Skin epidermis (tissue), 12 donors: Measurements from ENCODE around the gene VDAC1.

Source experiments
- H3K27ac ChIP-seq, 21 experiments: fragments of 200-600 bp; sonication (generic) in 11 of 21; one replicate each; pipeline ENCODE4 v1.5.0; 2020; ENCODE audit warnings: mild to moderate bottlenecking in 3 of 21, inconsistent platforms in 2 of 21, moderate library complexity in 2 of 21
- H3K4me3 ChIP-seq, 7 experiments: fragments of 200-600 bp; sonication (generic) in 2 of 7; one replicate each; pipeline ENCODE4 v1.5.0; 2020; ENCODE audit warnings: inconsistent platforms in 2 of 7, mild to moderate bottlenecking in 2 of 7, moderate library complexity in 1 of 7

VDAC1 gene

DNA sequence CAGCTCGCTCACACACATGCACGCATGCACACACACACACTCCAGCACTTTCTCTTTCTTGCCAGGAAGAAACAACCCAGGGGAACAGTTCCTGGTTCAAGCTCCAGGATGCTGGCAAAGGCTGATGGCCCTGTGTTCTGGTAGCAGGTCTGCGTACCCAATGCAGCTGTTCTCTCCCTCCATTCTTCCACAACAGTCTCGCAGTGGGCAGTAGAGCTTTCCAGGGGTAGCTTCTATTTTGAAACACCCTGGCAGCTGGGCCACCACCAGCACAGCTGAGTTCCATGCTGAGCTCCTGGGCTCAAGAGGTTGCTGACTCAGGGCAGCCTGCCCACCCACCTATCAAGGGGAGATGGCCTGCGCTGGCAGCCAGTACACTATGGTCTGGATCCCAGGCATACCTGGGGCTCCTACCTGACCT is 4.7 kb downstream of the VDAC1 start:
- Histone ChIP-seq H3K4me3 (no peak overlapping the region), H3K27ac (peak overlapping the region in 1 of 21 experiments; percentile 47)

DNA sequence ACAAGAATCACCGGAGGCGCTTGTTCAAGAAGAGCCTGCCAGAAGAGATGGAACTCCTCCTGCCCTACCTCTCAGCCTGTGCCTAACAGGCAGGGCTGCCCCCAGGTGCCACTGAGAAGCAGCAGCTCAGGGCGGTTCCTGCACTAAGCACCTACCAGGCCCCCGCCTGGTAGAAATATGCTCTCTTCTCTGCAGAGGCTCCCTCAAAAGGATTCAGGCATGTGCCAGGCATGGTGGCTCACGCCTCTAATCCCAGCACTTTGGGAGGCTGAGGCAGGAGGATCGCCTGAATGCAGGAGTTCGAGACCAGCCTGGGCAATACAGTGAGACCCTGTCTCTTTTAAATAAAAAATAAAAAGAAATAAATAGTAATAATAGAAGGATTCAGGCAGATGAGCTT is 6.0 kb downstream of the VDAC1 start:
- no peak overlapping the region for H3K27ac ChIP-seq

DNA sequence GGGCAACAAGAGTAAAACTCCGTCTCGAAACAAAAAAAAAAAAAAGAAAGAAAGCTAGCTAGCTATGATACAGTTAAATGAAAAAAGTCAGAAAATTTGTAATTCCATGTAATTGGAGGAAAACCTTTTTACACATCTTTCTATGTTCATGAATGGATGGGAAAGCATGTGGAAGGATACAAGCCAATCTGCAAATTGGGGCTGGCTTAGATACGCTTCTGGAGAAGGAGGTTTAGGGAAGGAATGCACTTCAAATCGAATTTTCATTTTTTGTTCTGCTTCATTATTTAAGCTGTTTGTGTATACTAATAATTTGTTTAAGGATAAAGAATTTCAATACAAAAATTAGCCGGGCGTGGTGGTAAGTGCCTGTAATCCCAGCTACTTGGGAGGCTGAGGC is 6.7 kb downstream of the VDAC1 start:
- no peak overlapping the region for H3K4me3 ChIP-seq
- no peak overlapping the region for H3K27ac ChIP-seq

More for the DNA sequence above, 6.0 kb downstream of the VDAC1 start:
- no peak overlapping the region for H3K4me3 ChIP-seq

DNA sequence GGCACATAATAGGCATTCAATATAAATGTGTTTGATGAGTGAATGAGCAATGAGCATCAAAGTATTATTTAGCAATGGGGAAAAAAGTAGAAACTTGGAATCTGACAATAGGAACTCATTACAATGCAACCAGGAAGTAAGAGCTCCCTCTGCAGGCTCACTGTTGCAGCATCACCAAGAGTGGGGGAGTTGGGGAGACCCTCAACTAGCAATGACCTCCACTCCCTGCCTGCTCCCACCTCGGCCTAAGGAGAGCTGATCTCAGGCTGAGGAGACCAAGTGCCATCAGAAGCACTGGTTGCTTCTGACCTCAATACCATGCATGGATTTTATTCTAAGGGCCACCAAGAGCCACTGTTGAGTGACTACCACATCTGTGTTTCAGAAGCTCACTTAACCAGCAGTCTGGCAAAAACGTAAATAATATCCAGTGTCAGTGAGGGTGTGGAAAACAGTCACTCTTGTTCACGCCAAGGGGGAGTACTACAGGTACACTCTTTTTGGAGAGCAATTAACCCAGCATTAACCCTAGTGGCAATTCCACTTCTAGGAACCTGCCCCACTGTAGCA is 8.0 kb downstream of the VDAC1 start:
- H3K4me3 ChIP-seq, result no peak overlapping the region
- no peak overlapping the region for H3K27ac ChIP-seq

DNA sequence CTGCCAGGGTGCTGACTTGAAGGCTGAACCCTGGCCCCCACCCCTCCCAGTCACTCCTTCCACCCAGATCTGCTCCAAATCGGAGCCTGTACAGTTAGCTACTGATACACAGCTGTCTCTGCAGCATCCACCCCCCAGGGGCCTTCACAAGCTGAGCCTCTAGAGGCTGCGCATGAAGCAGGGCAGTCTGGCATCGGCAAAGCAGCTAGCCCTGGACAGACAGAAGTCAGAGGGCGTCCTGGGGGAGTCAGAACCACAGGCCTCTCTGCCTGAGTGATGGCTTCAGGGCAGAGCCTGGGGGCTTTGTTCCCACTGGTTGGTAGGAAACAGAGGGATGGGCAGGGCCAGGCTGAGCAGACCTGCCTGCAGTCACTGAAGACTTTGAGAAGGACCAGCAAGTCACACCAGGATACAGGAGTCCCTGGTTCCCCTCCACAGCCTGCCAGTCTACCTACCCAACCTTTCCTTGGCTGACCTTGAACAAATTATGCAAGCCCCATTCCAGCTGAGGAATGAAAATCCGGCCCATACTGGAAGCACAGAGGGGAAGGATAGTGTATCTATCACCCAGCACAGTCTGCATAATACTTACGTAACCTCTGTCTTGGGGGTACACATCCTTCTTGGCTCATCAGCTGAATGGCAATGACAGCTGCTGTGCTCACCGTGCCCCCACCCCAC is 8.8 kb downstream of the VDAC1 start:
- peak overlapping the region in 2 of 21 experiments; percentile 8 to 34 for H3K27ac ChIP-seq
- no peak overlapping the region for H3K4me3 ChIP-seq

DNA sequence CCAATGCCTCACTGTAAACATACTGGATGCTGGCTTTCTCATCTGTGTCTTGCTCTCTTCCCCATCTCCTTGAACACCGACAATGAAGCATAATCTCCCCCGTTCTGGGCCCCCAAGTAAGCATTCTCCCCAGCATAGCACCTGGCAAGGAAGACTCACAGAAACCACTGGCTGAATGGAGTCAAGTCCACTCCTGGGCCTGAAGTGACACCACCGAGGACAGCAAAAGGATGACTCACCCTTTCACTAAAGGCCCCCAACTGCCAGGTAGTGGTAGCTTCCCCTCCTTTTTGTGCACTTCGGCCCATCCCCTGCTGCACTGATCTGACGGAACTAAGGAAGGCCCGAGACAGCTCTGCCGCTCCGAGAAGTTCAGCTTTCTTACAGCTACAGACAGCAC is 9.4 kb downstream of the VDAC1 start:
- Histone ChIP-seq H3K27ac (peak overlapping the region in 2 of 21 experiments; percentile 5 to 8), H3K4me3 (no peak overlapping the region)

DNA sequence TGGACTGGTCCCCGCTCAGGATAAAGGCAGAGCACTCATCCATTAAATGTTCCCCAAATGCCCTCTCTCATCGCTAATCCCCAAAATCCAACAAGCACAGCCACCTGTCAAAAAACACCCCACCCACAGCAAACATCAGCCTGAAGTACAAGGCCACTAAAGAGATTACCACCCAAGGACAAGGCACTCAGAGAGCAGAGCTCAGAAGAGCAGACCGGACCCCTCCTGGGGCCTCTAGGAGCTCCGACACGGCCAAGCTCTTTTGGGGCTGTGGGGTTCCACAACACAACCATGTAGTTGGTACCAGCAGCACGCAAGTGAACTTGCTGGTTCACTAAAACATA is 9.8 kb downstream of the VDAC1 start:
- no peak overlapping the region for H3K4me3 ChIP-seq
- H3K27ac ChIP-seq, result peak overlapping the region in 2 of 21 experiments; percentile 5 to 8

DNA sequence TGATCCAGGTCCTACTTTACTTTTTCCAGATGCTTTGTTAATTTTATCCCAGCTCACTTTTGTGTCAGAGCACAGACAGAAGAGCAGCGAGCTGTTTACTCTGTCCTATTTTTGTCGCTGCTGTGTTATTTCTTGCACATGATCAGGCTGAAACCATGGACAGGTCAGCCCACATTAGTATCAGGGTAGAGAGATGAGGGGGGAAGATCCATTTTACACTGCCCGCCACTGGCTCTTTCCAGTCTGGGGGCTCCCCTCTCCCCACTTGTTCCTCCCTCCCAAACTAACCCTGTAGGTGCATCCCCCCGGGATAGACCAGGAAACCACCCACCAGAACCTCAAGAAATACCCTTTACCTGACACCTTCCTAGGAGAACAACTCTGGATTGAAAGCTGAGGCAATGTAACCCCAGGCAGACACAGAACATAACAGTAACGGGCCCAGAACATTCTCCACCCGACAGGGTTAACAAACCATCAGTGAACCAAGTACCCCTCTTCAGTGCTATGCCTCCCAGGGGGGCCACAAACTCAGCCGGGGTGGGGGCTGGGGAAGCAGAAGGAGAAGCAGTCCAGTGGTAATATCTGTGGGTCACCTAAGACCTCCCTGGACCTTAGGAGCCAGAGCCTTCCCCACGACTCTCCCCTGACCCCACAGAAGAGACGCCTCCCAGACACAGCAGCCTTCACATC is 10.3 kb downstream of the VDAC1 start:
- H3K27ac ChIP-seq, result no peak overlapping the region

DNA sequence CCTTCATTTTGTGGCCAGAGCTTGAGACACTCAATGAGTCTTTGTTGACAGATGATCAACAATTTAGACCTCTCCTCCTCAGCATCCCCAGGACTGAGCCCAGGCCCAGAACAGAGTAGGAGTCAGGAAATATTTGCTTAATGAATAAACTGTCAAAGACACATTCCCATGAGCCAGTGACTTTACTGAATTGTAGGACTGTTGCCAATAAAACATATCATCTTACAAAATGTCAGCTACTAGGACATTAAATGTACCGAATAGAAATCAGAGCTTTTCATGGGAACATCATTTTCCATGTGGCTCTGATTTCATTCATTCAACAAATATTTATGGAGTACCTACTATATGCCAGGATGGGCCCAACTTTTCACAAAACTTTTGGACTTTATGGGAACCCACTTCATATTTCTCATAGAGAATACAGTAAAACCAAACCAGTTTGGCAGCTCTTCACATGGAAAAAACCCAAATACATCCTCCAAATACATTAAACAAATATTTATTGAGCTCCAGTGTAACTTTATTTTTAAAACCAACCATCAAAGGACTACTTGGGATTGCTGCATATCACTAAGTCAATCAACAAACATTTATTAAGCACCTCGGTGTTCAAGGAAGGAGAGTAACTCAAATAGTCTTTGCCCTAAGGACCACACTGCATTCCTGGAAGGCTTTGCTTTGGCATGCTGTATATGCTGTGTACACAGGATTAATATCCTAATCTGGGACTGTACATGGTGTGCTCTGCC is 11.4 kb downstream of the VDAC1 start:
- no peak overlapping the region for H3K27ac ChIP-seq

More for the DNA sequence above, 10.3 kb downstream of the VDAC1 start:
- no peak overlapping the region for H3K4me3 ChIP-seq

DNA sequence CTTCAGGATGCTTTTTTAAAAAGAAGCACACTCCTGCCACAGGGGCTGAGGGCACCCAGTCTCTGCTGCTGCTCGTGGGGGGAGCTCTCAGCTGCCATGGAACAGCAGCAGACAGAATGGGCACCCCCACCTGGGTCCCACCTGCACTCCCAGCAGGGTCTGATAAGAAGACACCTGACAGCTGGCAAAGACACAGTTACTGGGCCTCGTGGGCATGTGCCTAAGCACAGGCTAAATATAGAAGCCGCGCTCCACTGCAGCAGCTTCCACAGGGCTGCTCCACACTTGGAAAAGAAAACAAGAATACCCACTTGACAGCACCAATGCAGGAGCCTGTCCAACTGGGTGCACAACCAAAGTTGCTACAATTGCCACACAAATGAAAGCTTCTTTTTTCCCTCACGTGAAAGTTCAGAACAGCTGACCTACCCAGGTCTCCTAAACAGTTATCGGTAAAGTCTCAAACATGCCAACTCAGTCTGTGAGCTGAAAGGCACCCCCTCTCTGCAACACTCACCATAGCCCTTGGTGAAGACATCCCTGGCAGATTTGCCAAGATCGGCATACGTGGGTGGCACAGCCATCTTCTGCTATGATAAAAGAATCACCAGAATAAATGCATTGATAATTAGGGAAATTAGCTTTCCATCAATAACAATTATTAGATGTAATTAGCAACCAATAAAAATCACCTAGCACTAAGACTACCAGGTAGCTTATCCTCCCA is 12.2 kb downstream of the VDAC1 start:
- Histone ChIP-seq H3K4me3 (no peak overlapping the region), H3K27ac (no peak overlapping the region)

More for the DNA sequence above, 11.4 kb downstream of the VDAC1 start:
- H3K4me3 ChIP-seq, result no peak overlapping the region

DNA sequence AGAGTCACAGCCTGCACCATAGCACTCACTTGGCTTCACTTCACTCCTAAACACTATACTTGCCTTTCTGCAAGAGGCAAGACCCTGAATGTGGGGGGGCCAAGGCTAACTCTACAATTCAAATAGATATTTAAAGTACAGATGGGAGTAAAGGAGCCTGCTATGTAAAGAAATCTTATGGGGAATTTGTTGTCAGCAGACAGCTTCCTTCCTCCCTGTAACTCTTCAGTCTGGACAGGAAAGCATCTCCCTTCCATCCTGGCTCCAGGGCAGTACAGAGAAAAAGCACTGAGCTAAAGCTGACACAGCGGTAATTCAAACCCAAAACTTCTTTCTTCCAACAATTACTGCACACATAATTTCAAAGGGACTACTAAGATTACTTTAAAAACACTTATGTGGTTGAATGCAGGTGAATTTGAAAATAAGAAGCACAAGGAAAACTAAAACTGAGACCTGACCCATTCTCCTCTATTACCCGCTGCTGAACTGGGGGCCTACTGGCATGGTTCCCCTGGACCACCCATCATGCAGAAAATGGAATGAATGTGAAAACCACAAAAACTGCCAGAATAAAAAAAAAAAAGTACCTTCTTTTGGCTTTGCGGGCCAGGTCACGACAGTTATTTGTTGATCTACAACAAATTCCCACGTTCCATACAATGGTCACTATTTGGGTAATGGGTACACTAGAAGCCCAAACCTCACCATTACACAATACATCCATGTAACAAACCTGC is 13.4 kb downstream of the VDAC1 start:
- no peak overlapping the region for H3K27ac ChIP-seq

DNA sequence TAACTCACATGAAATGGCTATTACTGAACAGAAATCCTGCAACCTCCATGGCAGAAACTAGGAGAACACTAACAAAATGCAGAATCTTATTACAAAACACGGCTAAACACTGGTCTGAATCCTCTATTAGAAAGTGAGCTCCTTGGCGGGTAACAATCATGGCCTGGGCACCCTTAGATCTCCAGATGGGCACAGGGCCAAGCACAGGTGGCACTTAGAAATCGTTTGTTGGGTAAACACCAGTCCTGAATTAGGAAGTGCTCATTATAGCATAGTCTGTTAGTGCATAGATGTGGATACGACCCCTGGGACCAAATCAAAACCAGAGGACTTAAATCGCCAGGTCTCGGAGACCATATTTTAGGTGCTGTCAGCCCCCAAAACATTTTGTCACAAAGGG is 14.4 kb downstream of the VDAC1 start:
- H3K4me3 ChIP-seq, result no peak overlapping the region
- no peak overlapping the region for H3K27ac ChIP-seq

More for the DNA sequence above, 13.4 kb downstream of the VDAC1 start:
- no peak overlapping the region for H3K4me3 ChIP-seq

DNA sequence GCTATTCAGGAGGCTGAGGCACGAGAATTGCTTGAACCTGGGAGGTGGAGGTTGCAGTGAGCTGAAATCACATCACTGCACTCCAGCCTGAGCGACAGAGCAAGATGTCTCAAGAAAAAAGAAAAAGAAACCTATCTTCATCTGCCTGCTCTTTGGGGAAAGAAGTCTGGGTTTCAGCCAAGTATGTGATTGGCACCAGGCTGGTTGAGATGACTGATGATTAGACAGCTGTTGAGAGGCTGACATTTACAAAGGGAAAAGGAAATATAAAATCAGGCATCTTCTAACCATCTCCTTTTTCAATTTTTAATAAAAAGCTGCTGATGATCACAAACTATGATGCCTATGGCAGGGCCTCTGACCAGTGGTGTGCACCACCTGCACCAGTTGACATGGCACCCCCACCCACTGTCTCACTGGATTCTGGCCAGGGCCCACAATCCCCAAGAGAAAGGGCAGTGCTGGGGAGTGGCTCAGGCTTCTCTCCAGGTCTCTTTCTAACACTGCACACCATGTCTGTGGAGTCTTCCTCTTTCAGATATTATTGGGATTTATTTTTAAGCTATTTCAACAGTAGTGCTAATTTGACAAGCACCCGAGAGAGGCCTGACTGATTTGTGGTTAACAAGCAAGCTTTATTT is 19.1 kb downstream of the VDAC1 start:
- H3K27ac ChIP-seq, result no peak overlapping the region

DNA sequence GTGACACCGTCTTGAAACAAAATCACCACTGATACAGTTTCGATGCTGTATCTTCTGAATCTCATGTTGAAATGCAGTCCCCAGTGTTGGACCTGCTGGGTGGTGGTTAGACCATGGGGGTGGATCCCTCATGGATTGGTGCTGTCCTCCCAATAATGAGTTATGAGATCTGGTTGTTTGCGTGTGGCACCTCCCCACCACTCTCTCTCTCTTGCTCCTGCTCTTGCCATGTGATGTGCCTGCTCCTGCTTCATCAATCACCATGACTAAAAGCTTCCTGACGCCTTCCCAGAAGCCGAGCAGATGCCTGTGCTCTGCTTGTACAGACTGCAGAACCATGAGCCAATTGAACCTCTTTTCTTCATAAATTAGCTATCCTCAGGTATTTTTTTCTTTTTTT is 21.1 kb downstream of the VDAC1 start:
- Histone ChIP-seq H3K4me3 (no peak overlapping the region), H3K27ac (no peak overlapping the region)

More for the DNA sequence above, 19.1 kb downstream of the VDAC1 start:
- H3K4me3 ChIP-seq, result no peak overlapping the region

DNA sequence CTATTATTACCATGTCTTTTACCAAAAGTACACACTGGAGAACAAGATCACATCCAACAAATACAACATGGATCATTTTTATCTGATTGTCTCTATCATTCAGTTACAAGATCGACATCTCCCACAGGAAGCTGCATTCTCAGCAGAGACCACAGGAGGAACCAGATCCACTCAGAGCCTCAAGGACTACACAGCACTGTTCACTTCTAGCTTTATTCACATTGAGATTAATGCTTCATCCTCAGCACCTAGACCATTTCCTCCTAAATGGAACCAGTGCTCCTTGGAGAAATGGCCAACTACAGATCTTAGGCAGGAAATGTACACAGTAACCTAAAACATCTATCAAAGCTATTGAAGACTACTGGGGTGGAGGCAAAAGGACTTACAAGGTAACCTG is 23.1 kb downstream of the VDAC1 start:
- Histone ChIP-seq H3K4me3 (no peak overlapping the region), H3K27ac (no peak overlapping the region)

DNA sequence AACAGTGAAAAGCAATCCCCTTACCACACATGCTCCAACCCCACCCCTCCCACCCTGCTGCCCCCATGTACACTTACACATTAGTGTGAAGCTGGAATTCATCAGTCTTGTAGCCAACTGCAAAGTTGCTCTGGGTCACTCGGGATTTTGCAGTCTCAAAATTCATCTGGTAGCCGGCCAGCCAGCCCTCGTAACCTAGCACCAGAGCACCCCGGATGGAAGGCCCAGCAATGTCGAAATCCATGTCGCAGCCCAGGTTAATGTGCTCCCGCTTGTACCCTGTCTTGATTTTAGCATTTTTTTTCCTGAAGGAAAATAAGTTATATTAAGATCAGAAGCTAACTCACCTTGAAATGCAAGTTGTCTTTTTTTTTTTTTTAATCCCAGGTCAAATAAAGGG is 24.1 kb downstream of the VDAC1 start:
- Histone ChIP-seq H3K4me3 (no peak overlapping the region), H3K27ac (no peak overlapping the region)

DNA sequence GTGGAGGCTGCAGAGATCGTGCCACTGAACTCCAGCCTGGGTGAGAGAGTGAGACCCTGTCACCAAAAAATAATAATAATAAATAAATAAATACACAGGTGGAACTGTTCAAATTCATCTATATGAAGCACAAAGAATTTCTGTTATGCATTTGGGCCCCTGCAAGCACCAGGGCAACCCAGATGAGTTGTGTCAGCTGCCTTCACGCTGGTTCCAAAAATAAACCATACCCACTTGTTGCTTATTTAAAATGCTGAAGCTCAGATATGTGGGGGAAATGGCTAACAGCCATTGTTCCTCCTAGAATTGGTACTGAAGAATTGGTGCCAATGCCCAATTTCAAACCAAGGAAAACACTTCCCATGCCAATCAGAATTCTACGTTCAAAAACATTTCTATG is 25.8 kb downstream of the VDAC1 start:
- Histone ChIP-seq H3K27ac (no peak overlapping the region), H3K4me3 (no peak overlapping the region)

DNA sequence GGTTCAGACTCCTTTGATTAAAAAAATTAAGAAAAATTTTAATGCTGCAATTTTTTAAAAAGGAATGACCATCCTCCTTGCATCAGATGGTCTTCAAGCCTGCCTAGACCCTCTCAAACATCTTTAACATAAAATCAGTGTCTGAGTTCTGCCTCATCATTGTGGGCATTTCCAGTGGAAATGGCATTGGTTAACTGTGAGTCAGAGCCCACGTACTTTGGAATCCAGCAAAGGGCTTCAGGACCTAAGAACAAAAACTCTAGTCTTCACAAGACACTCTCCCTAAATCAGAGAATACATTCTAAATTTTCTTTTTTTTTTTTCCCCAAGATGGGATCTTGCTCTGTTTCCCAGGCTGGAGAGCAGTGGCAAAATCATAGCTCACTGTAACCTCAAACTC is 26.9 kb downstream of the VDAC1 start:
- Histone ChIP-seq H3K27ac (peak overlapping the region in 3 of 21 experiments; percentile 16 to 76 (median 25)), H3K4me3 (no peak overlapping the region)
